Effector memory CD4-positive, alpha-beta T cell (primary cell): ENCODE data around the gene SLC6A1.

Experiments used
- DNase-seq, 3 donors: peaks; one replicate each; pipeline ENCODE4 v3.0.0-alpha.2; 2020
- H3K27ac ChIP-seq: 2 replicates; pipeline ENCODE4 v1.7.0; 2013; ENCODE audit warnings: mild to moderate bottlenecking, low read length, moderate library complexity; ENCODE audit not compliant: insufficient read depth, poor library complexity, severe bottlenecking
- H3K27me3 ChIP-seq: replicated peaks from 2 replicates; pipeline ENCODE4 v1.7.0; 2013; ENCODE audit warnings: mild to moderate bottlenecking, low read length; ENCODE audit not compliant: insufficient read depth, control insufficient read depth, poor library complexity, severe bottlenecking
- H3K36me3 ChIP-seq: 2 replicates; pipeline ENCODE4 v1.7.0; 2013; ENCODE audit warnings: mild to moderate bottlenecking, low read length, moderate library complexity; ENCODE audit not compliant: control insufficient read depth, insufficient read depth
- H3K4me1 ChIP-seq: 2 replicates; pipeline ENCODE4 v1.7.0; 2013; ENCODE audit warnings: low read length, mild to moderate bottlenecking; ENCODE audit not compliant: control insufficient read depth, insufficient read depth, poor library complexity, severe bottlenecking
- H3K4me3 ChIP-seq: 2 replicates; pipeline ENCODE4 v1.7.0; 2013; ENCODE audit warnings: low read length, low read depth, mild to moderate bottlenecking; ENCODE audit not compliant: insufficient read depth, poor library complexity, severe bottlenecking
- H3K9me3 ChIP-seq: 2 replicates; pipeline ENCODE4 v1.7.0; 2013; ENCODE audit warnings: mild to moderate bottlenecking, low read length, moderate library complexity; ENCODE audit not compliant: control insufficient read depth

SLC6A1 gene

GRCh38 chr3:11014752-11015151 is 22.2 kb downstream of the SLC6A1 start:
- Histone ChIP-seq H3K27me3 (no peaks in the 10 kb centered on the region), H3K36me3 (no peaks in the 10 kb centered on the region), H3K4me3 (no peak overlapping the region), H3K27ac (no peak overlapping the region), H3K4me1 (no peaks in the 10 kb centered on the region), H3K9me3 (no peaks in the 10 kb centered on the region)
- DNase-seq, result no peak

- no peaks in the 10 kb centered on the region for H3K27me3 ChIP-seq
- H3K27ac ChIP-seq, result no peak overlapping the region
- no peak overlapping the region for H3K4me3 ChIP-seq
- no peaks in the 10 kb centered on the region for H3K36me3 ChIP-seq
- DNase-seq, result no peak
- H3K9me3 ChIP-seq, result no peaks in the 10 kb centered on the region
- no peaks in the 10 kb centered on the region for H3K4me1 ChIP-seq
Measured at GRCh38 chr3:11015369-11015768, 22.8 kb downstream of the SLC6A1 start.

- Histone ChIP-seq H3K4me1 (no peaks in the 10 kb centered on the region), H3K27me3 (no peaks in the 10 kb centered on the region), H3K4me3 (no peak overlapping the region), H3K9me3 (no peaks in the 10 kb centered on the region), H3K27ac (no peak overlapping the region), H3K36me3 (no peaks in the 10 kb centered on the region)
- DNase-seq, result no peak
Measured at GRCh38 chr3:11016727-11017126, 24.2 kb downstream of the SLC6A1 start.

- DNase-seq, result no peak
- H3K9me3 ChIP-seq, result no peaks in the 10 kb centered on the region
- H3K27ac ChIP-seq, result no peak overlapping the region
- no peak overlapping the region for H3K4me3 ChIP-seq
- H3K27me3 ChIP-seq, result no peaks in the 10 kb centered on the region
- no peaks in the 10 kb centered on the region for H3K36me3 ChIP-seq
- no peaks in the 10 kb centered on the region for H3K4me1 ChIP-seq
Measured at GRCh38 chr3:11019116-11019819, 26.7 kb downstream of the SLC6A1 start.

- H3K4me3 ChIP-seq, result no peak overlapping the region
- H3K9me3 ChIP-seq, result no peaks in the 10 kb centered on the region
- no peak for DNase-seq
- no peaks in the 10 kb centered on the region for H3K36me3 ChIP-seq
- no peak overlapping the region for H3K27ac ChIP-seq
- H3K27me3 ChIP-seq, result no peaks in the 10 kb centered on the region
- no peaks in the 10 kb centered on the region for H3K4me1 ChIP-seq
Measured at GRCh38 chr3:11020764-11021163, 28.2 kb downstream of the SLC6A1 start.

GRCh38 chr3:11021611-11022011 is 29.1 kb downstream of the SLC6A1 start:
- H3K4me1 ChIP-seq, result no peaks in the 10 kb centered on the region
- no peak overlapping the region for H3K4me3 ChIP-seq
- H3K36me3 ChIP-seq, result no peaks in the 10 kb centered on the region
- DNase-seq, result no peak
- H3K27ac ChIP-seq, result no peak overlapping the region
- no peaks in the 10 kb centered on the region for H3K9me3 ChIP-seq
- no peaks in the 10 kb centered on the region for H3K27me3 ChIP-seq

- Histone ChIP-seq H3K36me3 (no peaks in the 10 kb centered on the region), H3K4me1 (no peaks in the 10 kb centered on the region), H3K27me3 (no peaks in the 10 kb centered on the region), H3K27ac (no peak overlapping the region), H3K4me3 (no peak overlapping the region), H3K9me3 (no peaks in the 10 kb centered on the region)
- DNase-seq, result no peak
Measured at GRCh38 chr3:11022115-11022514, 29.6 kb downstream of the SLC6A1 start.

GRCh38 chr3:11024181-11024580 is 31.6 kb downstream of the SLC6A1 start:
- Histone ChIP-seq H3K36me3 (no peaks in the 10 kb centered on the region), H3K4me3 (no peak overlapping the region), H3K27me3 (no peaks in the 10 kb centered on the region), H3K4me1 (no peaks in the 10 kb centered on the region), H3K9me3 (no peaks in the 10 kb centered on the region), H3K27ac (no peak overlapping the region)
- DNase-seq, result no peak

GRCh38 chr3:11029948-11030347 is 37.4 kb downstream of the SLC6A1 start:
- Histone ChIP-seq H3K4me1 (no peaks in the 10 kb centered on the region), H3K27ac (no peak overlapping the region), H3K36me3 (no peaks in the 10 kb centered on the region), H3K27me3 (no peaks in the 10 kb centered on the region), H3K9me3 (no peaks in the 10 kb centered on the region), H3K4me3 (no peak overlapping the region)
- DNase-seq, result no peak

- Histone ChIP-seq H3K4me1 (no peaks in the 10 kb centered on the region), H3K4me3 (no peak overlapping the region), H3K27ac (no peak overlapping the region), H3K27me3 (no peaks in the 10 kb centered on the region), H3K9me3 (no peaks in the 10 kb centered on the region), H3K36me3 (no peaks in the 10 kb centered on the region)
- DNase-seq, result no peak
Measured at GRCh38 chr3:11033871-11034270, 41.3 kb downstream of the SLC6A1 start.
